ENCODE measurements around the gene TFAP2D.

Gene TFAP2D

DNA sequence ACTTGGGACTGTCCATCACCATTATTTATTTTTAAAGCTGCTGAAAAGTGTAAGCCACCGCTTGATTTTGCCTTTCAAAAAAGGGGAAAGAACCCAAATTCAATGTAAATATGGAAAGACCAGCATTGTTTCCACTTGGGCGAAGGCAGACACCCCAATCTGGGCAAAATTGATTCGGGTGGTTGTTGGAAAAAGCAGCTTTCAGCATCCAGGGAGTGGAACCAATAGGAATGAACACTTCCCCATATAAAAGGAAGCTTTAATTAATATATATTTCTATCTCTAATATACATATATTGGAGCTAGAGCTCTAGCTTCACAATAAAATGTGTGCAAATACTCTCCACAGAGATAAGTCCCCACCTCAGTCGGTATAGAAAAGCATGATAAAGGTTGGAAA, at the start of gene TFAP2D:
Gene TFAP2D, plus strand, starts transcription at position 301 of the 400 bp plus-strand sequence. CDS start 530 bp downstream, outside the sequence.
- DNase-seq = no peak

DNA sequence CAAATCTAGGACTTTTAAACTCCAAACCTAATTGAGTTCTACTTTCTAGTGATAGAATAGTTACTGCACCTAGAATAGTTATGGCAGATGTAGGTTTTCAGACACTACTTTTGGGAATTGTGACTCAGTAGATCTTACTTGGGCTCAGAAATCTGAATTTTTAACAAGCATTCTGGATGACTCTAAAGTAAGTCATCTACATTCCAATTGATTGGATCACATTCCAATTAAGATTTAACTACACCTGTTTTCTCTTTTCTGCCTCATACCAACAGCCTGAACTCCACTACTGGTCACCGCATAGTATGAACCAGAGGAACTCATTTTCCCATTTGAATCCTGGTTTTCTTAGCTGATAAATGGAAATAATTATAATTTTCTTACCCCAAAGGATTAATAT, 49.5 kb upstream of the TFAP2D start:
- no peak for DNase-seq

DNA sequence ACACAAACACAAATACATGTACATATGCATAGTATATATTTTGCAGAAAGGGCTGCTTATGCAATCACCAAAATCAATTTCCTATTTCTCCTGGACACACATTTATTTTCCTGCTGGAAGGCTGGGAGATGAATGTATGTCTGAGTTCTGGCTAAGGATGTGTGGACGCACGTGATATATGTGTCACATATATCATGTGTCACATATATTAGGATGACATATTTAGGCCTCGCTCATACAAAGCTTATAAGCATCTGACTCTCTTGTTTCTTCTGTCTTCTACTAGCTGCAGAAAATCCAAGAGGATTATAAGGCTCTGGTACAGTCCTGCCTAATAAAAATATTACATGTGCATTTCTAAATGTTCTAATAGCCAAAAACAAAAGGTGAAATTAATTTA, 47.2 kb upstream of the TFAP2D start:
- no peak for DNase-seq

DNA sequence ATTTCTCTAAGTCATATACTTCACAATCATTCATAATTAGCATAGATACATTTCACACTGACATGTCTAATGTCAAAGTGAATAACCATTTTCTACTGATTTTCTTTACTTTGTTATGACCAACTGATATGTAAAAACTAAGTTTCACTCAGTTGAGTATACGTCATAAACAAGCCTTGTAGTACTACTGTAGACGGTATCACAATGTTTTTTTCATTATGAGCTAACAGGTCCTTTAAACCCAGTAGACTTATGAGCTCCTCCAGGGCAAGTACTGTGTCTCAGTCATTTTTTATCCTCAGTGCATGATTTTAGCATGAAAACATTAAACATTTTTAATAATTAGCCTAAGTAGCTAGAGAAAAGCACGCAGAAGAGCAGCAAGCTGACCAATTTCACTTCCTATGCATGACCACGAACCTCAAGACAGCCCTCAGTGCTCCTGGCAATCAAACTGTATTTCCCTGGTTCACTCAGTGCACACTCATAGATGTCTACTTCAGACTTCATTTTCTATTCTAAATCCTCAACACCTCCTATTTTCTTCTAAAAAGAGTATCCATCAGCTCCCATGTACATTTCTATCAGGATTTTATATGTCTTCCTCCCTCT, 32.0 kb upstream of the TFAP2D start:
- no peak for DNase-seq

DNA sequence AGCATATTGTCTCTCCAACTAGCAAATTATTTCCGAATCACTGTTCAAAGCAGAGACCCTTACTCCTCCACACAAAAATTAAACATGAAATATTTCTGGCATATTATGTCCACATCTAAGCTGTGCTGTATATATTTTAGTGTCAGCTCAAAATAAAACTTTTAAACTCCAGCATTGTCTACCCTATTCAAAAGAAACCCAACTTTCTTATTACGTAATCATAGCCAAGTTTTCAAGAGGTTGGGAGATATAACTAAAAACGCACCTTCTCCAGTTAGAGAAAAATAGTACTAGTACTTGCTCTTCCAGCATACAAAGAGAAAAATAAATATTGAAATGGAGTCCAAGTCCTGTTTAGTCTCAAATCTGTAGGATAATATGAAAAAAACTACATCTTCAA, 24.1 kb upstream of the TFAP2D start:
- no peak for DNase-seq

DNA sequence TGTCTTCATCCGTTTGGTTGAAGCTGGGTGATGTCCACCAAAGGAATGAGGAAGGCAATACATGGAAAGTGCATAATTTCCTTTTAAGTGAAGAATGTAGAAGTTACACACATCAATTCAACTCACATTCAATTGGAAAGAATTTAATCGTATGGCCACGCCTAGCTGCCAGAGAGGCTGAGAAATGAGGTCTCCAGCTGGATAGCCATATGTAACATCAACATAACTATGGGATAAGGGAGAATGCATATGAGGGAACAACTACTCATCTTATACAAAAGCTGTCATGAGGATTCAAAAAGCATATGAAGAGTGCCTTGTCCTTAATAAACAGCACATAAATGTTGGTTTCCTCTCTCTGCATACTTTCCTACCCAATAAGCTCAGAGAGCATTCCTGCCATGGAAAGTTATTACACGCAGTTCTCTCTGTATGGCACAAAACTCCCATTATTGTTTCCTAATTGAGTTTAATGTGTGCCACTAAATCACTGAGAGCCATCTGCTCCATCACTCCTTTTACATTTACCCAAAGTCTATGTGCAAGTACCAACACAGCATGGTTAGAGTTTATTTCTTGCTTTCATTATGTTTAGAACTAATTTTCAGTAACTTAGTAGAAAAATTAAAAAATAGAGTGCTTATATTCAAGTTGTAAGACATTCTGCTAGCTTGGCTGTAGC, 21.4 kb upstream of the TFAP2D start:
- DNase-seq = no peak

DNA sequence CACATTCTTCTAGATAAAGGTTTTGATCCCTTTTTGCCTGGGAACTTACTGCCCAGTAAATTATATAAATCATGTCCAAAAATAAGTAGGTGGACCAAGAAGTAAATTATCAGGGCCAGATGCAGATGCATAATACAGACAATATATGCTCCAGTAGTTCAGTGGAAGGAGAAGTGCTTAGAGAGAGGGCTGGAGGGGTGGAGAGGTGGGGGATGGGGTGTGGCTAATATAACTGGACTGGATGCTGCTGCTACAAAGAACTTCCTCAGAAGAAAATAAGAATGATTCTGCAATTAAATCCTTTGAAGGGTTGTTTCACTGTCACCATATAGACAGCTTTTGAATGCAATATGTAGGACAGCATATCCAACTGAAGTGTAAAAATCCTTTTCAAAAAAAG, 14.8 kb upstream of the TFAP2D start:
- no peak for DNase-seq

DNA sequence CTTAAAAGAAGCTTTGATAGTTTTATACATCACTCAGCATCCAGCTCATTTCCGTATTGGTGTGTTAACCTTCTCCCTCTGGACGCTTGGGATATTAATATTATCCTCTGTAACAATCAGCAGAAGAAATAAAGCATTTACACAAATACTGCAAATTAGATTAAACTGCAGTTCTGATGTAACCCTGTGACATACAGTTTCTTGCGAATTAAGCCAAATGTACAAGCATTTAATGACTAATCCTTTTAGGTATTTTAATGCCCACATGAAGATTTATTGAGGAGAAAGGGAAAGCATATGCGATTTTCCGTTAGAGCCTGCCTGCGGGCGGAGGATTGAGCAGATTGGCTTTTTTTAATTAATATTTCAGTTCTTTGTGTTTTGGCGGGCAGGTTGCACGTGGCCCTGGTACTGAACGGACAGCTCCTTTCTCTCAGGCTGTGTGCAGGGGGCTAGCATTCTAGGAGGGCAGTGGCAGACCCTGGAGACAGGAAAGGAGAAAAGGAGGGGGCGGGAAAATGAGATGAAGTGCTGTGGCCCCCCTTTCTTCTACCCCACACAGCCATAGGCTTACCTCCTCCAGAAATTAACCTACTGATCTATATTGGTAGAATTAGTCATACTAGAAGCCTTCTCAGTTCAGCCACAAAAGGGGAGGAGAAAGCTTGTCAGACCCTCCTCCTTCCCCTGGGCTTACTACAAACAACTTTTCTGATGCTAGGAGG, 14.1 kb upstream of the TFAP2D start:
- DNase-seq = no peak

DNA sequence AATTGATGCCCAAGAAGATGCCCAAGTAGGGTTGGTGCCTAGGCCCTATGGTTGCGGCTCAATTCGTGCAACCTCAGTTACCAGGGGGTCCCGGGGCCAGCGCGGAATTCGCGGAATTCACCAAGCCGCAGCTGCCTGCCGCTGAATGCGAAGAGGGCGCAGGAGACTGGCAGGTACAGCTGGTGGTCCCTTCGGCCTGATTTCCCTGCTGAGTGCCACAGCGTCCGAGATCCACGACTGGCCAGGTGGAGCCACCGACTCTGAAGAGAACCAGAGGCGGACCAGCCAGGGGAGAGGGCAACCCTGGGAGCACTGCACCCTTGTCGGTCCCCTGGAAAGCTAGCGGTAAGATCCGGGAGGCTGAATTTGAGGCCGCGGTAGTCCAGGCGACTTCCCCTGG, 6.8 kb upstream of the TFAP2D start:
- no peak for DNase-seq

DNA sequence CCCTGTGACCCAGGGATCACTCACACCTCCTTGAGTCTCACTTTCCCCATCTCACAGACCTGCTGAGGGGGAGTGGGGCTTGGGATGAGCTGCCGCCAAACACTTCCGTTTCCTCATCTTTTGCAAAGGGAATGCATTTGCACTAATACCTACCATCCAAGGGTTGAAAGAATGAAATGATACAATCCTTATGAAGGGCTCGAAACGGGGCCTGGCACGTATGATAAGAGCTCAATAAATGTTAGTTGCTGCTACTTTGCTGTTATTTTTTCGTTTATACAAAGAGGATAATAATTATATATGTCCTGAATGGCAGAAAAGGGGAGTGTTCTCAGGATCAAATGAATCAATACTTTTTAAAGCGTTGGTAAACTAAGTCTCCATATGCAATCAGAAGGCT, 6.1 kb upstream of the TFAP2D start:
- no peak for DNase-seq

DNA sequence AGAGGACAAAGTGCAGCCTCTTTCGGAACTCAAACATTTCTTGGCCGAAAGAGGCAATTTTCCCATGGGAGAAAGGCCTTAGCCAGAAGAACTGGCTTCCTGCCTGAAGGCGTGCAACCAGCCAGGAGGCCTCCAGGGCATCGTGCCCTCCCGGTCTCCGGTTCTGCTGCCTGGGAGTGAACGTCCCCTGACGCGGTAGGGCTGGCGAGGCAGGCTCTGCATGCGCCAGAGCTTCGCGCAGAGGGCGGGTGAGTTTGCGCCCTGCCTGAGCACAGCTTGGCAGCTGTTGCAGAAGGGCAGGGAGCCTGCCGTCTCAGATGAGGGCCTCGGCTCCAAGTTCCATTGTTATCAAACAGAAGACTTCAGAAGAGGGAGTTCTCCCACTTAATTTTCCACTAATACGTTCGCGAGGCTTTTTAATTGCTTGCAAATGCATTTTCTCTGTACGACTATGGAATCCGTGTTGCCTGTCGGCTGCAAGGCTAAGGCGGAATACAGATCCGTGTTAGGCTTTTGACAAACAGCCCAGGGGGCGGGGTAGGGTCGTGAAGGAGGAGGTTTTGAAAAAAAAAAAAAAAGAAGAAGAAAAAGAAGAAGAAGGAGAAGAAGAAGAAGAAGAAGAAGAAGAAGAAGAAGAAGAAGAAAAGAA, 5.5 kb upstream of the TFAP2D start:
- DNase-seq = no peak

DNA sequence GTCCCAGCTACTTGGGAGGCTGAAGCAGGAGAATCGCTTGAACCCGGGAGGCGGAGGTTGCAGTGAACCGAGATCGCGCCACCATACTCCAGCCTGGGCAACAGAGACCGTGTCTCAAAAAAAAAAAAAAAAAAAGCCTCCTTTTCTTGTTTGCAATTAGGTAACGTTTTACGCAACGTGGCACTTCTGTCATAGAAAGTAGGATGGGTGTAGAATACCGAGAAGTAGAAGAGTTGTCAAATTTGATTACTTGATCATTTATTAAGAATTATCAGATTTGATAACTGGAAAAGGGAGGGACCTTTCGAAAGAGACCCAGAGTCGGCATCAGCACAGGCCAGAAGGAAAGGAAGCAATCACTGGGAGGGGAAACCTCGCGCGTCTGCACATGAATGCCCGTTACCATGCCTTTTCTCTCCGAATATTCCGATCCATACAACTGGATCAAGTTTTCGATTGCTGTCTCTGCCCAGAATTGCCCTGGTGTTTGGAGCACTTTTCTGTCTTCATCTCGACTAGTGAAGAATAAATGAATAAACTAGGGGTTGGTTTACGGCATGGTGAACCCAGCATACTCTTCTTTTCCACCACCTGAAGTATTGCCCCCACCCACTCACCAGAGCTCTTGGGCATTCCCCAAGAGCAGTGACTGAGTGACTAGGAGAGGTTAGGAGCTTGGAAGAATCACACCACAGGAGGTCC, 4.5 kb upstream of the TFAP2D start:
- no peak for DNase-seq

DNA sequence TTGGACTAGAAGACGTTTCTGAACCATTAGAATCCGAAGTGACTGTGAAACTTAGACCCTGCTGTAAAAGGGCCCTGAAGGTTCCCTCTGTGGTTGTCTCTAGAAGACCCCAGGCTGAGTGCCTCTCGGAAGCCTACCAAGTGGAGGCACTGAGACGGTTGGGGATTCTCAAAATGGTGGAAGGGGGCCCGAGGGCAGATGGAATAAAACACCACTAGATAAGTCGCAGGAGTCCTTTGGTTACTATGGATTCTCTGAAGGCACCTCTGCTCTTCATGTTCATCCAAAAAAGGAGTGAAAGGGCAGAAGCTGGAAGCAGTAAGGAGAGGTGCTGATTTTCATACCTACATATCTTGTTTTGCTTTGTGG, 4.0 kb upstream of the TFAP2D start:
- no peak for DNase-seq

DNA sequence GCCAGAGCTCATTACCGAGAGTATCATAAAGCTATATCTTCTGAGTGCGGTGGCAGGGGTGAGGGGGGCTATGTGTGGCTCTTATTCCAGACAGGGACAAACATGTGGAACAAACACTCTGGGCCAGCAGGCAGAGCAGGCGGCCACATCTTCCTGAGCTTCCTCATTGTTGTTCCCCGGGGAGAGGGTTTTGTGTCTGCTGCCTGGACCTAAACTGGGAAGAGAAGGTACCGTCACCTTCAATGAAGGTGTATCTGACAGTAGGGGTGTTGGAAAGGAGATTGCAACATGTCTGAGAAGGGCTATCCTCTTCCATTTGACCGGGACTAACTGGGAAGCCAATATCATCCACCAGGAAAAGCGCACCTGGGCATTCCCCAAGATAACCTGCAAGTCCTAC, 1.6 kb upstream of the TFAP2D start:
- DNase-seq = no peak

DNA sequence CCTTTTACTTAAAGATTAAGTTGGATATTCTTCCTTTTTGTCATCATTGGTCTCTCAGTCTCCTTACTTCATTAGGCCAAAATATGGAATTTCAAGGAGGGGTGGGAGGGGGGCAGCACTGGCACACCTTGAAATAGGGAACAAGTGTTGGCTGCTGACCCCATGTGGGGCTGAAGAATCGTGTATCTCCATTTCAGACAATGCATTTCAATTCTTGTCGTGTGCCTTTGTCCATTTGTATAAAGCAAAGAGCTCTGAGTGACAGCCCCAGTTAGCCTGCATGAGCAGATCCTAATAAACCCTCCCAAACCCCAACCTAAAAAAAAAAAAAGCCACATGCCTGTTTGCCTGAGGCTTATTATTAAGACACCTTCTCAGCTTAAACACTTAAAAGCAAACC, 1.0 kb upstream of the TFAP2D start:
- DNase-seq = no peak

DNA sequence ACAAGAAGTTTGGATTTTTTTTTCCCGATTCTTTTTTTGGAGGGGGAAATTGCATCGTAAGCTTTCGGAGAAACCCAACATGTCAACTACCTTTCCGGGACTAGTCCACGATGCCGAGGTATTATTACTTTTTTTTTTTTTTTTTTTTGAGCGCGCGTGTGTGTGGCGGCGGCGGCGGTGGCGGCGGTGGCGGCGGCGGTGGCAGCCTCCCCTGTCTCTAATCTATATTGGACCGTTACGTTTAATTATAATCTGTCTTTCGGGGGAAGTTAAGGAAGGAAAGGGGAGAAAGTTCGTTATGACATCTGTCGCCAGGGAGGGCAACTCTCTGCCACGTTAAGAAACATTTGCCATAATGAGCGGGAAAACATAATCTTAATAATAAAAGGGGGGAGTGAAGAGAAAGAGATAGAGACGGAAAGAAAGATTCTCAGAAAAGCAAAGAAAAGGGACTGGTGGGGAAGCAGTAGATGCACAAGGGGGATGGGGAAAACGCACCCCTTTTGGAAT, 706 bp downstream of the TFAP2D start:
- DNase-seq = no peak

DNA sequence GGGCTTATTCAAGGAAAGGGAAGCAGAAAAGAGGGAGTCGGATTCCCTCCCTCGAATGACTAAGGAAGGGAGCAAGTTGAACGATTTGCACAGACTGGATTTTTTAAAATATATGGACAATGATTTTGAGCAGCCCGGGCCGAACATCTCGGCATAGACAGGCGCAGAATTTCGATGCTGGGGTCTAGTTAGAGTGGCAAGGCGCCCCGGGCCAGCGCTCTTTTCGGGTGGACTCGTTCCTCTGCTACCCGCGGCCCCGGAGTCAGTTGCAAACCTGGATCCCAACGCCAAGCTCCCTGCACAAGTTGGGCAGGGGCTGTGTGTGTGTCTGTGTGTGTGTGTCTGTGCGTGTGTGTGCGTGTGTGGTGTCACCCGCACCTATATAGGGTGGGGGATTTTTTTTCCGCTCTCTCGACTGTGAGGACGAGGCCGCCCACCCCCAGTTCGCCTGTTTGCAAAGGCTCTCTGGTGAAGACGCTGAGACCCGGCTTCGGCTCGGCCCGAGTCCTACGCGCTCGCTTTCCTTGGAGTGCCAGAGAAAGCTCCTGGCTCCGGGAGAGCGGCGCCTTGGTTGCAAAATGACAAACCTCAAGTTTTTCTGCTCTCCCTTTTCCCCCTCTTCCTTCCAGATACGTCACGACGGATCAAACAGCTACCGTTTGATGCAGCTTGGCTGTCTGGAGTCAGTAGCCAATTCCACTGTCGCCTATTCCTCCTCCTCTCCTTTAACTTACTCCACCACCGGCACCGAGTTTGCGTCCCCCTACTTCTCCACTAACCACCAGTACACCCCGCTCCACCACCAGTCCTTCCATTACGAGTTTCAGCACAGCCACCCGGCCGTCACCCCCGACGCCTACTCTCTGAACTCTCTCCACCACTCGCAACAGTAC, 1.4 kb downstream of the TFAP2D start:
- DNase-seq = no peak

DNA sequence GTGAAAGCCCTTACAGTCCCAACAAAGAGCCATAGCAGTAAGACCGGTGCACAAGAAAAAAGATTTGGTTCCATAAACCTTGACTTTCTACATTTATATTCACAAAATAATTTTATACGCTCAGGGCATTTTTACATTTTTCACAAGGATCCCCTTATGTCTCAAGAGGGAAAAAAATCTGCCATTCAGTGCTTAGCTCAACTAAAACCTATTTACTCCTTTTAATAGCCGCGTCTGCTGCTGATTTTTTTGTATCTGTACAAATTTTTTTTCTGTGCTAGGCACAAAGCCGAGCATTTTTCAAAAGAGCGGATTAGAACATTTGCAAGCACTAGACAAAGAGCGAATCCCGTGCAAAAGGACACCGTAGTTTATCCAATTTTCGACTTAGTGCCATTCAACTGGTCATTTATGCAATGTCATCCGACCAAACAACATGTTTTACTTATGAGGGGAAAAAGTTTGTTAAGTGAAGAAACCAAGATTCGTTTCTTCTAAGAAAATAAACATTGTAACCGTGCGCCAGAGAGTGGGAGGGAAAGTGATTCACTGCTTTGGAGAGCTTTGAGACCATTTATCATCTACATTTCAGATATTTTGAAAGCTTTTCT, 3.7 kb downstream of the TFAP2D start:
- no peak for DNase-seq

DNA sequence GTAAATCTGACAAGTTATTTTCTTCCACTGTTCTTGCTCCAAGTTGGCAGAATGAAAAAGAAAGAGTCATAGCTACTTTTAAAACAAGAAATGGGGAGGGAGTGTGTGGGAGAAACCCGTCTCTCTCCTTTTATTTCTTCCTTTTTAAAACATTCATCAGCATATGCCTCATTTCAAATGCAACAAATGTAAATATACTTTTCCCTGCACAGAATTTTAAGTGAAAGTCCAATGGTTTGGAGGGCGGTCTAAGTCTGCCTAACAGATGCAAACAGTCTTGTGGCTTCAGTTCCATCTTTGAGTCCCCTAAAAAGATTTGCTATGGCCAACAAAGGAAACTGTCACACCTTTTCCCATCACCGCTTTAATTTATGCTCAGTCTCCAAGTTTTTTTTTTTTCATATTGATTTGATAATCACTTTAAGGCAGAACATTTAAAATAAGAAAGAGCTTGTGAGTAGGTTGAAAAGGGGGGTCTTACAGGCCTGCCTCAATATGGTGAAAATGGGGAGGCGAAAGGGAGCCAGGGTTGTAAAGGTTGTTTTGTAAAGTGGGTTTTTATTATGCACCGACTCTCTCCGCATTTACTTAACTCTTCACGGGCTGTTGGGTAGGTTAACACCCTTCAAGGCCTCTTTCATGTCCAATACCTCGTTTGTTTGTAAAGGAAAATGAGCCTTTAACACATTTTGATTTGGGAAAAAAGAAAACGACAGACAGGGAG, 4.6 kb downstream of the TFAP2D start:
- DNase-seq = no peak

DNA sequence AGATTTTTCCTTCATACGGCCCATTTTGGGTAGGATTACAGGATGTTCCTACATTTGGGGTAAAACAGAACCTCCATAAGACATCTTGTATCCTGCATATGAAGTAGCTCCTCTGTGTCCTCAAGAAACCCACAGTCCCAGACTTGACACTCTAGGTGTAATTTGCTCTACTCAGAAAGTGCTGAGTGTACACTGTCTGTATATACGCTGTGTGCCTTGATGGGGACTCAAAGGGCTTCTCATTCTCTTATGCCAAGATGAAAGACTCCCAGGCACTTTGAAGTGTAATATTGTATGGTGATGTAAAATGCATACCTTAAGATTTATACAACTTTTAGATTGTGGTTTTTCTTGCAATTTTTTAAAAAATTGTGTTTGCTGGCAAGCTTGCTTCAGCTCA, 5.2 kb downstream of the TFAP2D start:
- DNase-seq = no peak

DNA sequence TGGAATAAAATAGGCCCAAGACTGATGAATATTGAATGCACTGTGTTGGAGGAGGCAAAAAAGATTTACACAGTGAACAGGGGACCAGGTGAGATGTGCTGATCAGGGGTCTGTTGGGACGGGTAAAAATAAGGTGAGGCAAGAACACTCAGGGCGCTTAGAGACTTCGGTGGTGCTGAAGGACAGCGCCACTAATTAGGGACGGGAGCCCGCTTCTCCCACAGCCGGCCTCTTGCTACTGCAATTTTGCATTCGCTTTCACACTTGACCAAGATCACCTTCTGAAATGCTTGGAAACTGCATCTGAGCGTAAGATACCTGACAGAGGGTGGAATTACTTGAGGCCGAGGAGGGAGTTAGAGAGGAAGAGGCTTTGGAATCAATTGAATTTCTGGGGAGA, 7.3 kb downstream of the TFAP2D start:
- DNase-seq = no peak
